Brain microvascular endothelial cell (primary cell): Measurements from ENCODE around the gene LRP1.

Experiments used
- DNase-seq: peaks from one replicate; pipeline ENCODE4 v3.0.0-alpha.2; 2020
- H3K27ac ChIP-seq: fragments of 250-450 bp; sonication (Bioruptor Pico); 2 replicates; pipeline ENCODE4 v1.5.1; 2020; ENCODE audit warnings: mild to moderate bottlenecking, moderate library complexity
- H3K27me3 ChIP-seq: fragments of 250-450 bp; sonication (Bioruptor Pico); replicated peaks from 2 replicates; pipeline ENCODE4 v1.5.1; 2020; ENCODE audit warnings: mild to moderate bottlenecking
- H3K36me3 ChIP-seq: fragments of 250-450 bp; sonication (Bioruptor Pico); replicated peaks from 2 replicates; pipeline ENCODE4 v1.5.1; 2020; ENCODE audit warnings: mild to moderate bottlenecking
- H3K4me3 ChIP-seq: 2 replicates; pipeline ENCODE4 v1.5.1; 2011; ENCODE audit warnings: low read depth, mild to moderate bottlenecking, control low read depth, low read length, moderate library complexity
- CTCF ChIP-seq: IDR thresholded peaks from 2 replicates; pipeline ENCODE4 v1.5.1; 2011; ENCODE audit warnings: low read depth, mild to moderate bottlenecking, moderate library complexity, low read length, control low read depth, inconsistent platforms; ENCODE audit errors: missing control alignments
- in situ Hi-C: cut with HindIII; loops from 2 replicates; pipeline ENCODE4 v1.10.0; 2017; ENCODE audit warnings: low sequenced_read_pairs, low pct_ligation_motif_present

Gene LRP1

GRCh38 chr12:57090490-57090889 lies 37.8 kb upstream of the LRP1 start:
- Histone ChIP-seq H3K27ac (peak overlapping the region; percentile 84), H3K36me3 (peaks cover 44% of the 10 kb centered on the region), H3K4me3 (peak overlapping the region; percentile 96), H3K27me3 (no peaks in the 10 kb centered on the region)
- DNase-seq = no peak
- TF ChIP-seq CTCF = no peak
- in situ Hi-C loops = no loop called here

GRCh38 chr12:57090924-57091637 lies 37.2 kb upstream of the LRP1 start:
- H3K4me3 ChIP-seq = peak overlapping the region; percentile 96
- peak; percentile 39 for TF ChIP-seq CTCF

GRCh38 chr12:57091638-57092528 lies 36.4 kb upstream of the LRP1 start:
- no peak overlapping the region for H3K27ac ChIP-seq
- in situ Hi-C loops = no loop called here
- H3K4me3 ChIP-seq = peak overlapping the region; percentile 20
- H3K27me3 ChIP-seq = no peaks in the 10 kb centered on the region
- peaks cover 56% of the 10 kb centered on the region for H3K36me3 ChIP-seq
- TF ChIP-seq CTCF = no peak
- DNase-seq = no peak

More at GRCh38 chr12:57090924-57091637, 37.2 kb upstream of the LRP1 start:
- H3K27ac ChIP-seq = no peak overlapping the region
- no peaks in the 10 kb centered on the region for H3K27me3 ChIP-seq
- in situ Hi-C loops = no loop called here
- no peak for DNase-seq
- peaks cover 48% of the 10 kb centered on the region for H3K36me3 ChIP-seq

GRCh38 chr12:57092529-57092862 lies 35.8 kb upstream of the LRP1 start:
- in situ Hi-C loops = no loop called here
- no peak for TF ChIP-seq CTCF
- Histone ChIP-seq H3K36me3 (peaks cover 59% of the 10 kb centered on the region), H3K27me3 (no peaks in the 10 kb centered on the region), H3K27ac (no peak overlapping the region), H3K4me3 (peak overlapping the region; percentile 12)
- no peak for DNase-seq

GRCh38 chr12:57092876-57093414 lies 35.3 kb upstream of the LRP1 start:
- peak overlapping the region; percentile 12 for H3K4me3 ChIP-seq

More at GRCh38 chr12:57092876-57093414, 35.3 kb upstream of the LRP1 start:
- no peak for TF ChIP-seq CTCF
- Histone ChIP-seq H3K27me3 (no peaks in the 10 kb centered on the region), H3K27ac (peak overlapping the region; percentile 18), H3K36me3 (peaks cover 60% of the 10 kb centered on the region)
- in situ Hi-C loops = no loop called here
- DNase-seq = no peak
